Mesothelial cell of epicardium (in vitro differentiated cells): ENCODE results near the gene NAV2. TPM values are rescaled to one million over a fixed set of nuclear protein-coding genes. Genes with fewer than 3 reads are reported as not detected.

Experiments
- DNase-seq, 2 experiments: peaks; one replicate each; pipeline ENCODE4 v3.0.0; 2021; ENCODE audit warnings: low spot score in 2 of 2; ENCODE audit not compliant: unreplicated experiment in 2 of 2
- H3K27ac Mint-ChIP-seq: 2 replicates; pipeline ENCODE4 v1.8.0; 2021; ENCODE audit warnings: mixed read lengths
- H3K27me3 Mint-ChIP-seq: 2 replicates; pipeline ENCODE4 v1.8.0; 2021; ENCODE audit warnings: low read depth, mixed read lengths
- H3K36me3 Mint-ChIP-seq: 2 replicates; pipeline ENCODE4 v1.8.0; 2021; ENCODE audit warnings: mixed read lengths
- H3K4me1 Mint-ChIP-seq: 2 replicates; pipeline ENCODE4 v1.8.0; 2021; ENCODE audit warnings: mixed read lengths
- H3K4me3 Mint-ChIP-seq: 2 replicates; pipeline ENCODE4 v1.8.0; 2021; ENCODE audit warnings: mild to moderate bottlenecking, moderate library complexity, mixed read lengths
- H3K9me3 Mint-ChIP-seq: 2 replicates; pipeline ENCODE4 v1.8.0; 2021; ENCODE audit warnings: mixed read lengths
- total RNA-seq: library from RNA; stranded (reverse); gene quantifications from 3 replicates; pipeline ENCODE4 v1.2.1, GENCODE V29; 2021
- TF ChIP-seq, protein P1 (sequence below): fragments of 200-600 bp; sonication (generic); IDR thresholded peaks from one replicate; pipeline ENCODE4 v1.5.0; 2021; ENCODE audit warnings: antibody characterized with exemption; ENCODE audit not compliant: unreplicated experiment

NAV2 gene
- total RNA-seq, 1 donor from 2014 or later = 69.8 TPM

DNA sequence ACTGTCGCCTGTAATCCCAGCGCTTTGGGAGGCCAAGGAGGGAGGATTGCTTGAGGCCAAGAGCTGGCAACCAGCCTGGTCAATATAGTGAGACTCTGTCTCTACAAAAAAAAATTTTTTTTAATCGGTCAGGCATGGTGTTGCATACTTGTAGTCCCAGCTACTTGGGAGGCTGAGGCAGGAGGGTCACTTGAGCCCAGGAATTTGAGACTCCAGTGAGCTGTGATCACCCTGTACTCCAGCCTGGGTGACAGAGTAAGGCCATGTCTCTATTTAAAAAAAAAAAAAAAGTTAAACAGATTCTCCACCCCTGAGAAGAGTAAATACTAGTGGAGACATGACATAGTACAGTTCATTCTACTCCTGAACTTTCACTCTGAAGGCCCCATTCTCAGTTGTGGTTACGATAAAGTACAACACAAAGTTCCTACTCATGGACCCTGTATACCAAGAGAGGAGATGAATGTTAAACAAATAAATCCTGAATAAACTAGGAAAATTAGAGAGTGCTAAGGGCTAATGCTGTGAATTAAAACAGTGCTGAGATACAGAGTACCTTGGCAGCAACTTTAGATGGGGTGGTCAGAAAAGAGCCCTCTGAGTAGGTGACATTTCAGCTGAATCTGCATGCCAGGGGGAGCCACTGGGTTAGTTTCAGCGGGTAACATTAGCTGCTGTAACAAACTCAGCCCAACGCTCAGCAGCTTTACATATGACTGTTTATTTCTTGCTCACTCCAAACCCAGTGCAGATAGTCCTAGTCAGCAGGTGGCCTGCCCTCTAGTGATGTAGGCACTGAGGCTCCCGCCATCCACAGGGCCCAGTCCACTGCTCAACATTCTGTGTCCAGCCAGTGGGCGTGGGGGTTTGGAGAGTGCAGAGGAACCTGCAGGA, 372.5 kb downstream of the NAV2 start:
- no peak overlapping the region for H3K4me3 Mint-ChIP-seq
- H3K4me1 Mint-ChIP-seq = peaks cover 12% of the 10 kb centered on the region
- H3K36me3 Mint-ChIP-seq = peaks cover 64% of the 10 kb centered on the region
- no peak for DNase-seq
- no peaks in the 10 kb centered on the region for H3K9me3 Mint-ChIP-seq
- no peaks in the 10 kb centered on the region for H3K27me3 Mint-ChIP-seq
- H3K27ac Mint-ChIP-seq = no peak overlapping the region
- TF ChIP-seq, protein P1, sequence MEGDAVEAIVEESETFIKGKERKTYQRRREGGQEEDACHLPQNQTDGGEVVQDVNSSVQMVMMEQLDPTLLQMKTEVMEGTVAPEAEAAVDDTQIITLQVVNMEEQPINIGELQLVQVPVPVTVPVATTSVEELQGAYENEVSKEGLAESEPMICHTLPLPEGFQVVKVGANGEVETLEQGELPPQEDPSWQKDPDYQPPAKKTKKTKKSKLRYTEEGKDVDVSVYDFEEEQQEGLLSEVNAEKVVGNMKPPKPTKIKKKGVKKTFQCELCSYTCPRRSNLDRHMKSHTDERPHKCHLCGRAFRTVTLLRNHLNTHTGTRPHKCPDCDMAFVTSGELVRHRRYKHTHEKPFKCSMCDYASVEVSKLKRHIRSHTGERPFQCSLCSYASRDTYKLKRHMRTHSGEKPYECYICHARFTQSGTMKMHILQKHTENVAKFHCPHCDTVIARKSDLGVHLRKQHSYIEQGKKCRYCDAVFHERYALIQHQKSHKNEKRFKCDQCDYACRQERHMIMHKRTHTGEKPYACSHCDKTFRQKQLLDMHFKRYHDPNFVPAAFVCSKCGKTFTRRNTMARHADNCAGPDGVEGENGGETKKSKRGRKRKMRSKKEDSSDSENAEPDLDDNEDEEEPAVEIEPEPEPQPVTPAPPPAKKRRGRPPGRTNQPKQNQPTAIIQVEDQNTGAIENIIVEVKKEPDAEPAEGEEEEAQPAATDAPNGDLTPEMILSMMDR = no peak

DNA sequence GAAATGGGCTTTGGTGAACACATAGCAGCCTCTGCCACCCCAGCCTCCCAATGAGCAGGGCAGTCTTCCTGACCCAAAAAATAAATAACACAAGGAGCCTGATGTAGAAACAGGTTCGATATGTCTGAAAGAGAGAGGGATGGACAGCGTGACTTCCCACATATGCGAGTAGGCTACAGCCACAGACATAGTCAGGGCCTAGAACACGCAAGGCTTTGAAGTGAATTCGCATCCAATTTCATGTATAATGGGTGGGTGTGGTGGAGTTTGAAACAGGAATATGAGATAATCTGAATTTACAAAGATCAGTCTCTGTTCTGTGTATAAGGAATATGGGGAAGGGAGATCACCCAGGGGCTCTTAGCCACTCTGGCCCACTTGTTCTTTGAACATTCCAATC, 373.3 kb downstream of the NAV2 start:
- no peak for DNase-seq
- TF ChIP-seq, protein P1 = no peak
- Mint-ChIP-seq H3K27ac (no peak overlapping the region), H3K4me1 (peaks cover 12% of the 10 kb centered on the region), H3K4me3 (no peak overlapping the region), H3K9me3 (no peaks in the 10 kb centered on the region), H3K36me3 (peaks cover 58% of the 10 kb centered on the region), H3K27me3 (no peaks in the 10 kb centered on the region)

DNA sequence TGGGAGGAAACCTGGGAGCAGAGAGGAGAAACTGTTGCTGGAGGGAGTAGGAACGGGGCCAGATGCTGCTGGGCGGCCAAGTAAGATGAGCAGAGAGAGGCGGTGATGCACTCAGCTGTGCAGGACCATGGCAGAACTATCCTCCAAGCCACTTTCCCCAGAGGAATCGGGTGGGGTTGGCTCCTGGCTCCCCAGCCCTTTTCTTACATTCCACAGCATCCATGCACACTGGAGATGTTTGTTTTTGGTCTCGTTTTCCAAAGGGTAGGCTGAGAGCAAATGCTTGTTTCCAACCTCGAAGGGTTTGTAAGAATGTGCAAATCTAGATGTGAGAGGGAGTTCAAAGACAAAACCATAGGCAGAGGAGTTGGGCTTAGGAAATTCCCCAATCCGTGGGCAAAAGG, 374.5 kb downstream of the NAV2 start:
- no peak for DNase-seq
- Mint-ChIP-seq H3K27me3 (no peaks in the 10 kb centered on the region), H3K4me1 (peaks cover 10% of the 10 kb centered on the region), H3K4me3 (no peak overlapping the region), H3K27ac (no peak overlapping the region), H3K36me3 (peaks cover 62% of the 10 kb centered on the region), H3K9me3 (no peaks in the 10 kb centered on the region)
- TF ChIP-seq, protein P1 = no peak

DNA sequence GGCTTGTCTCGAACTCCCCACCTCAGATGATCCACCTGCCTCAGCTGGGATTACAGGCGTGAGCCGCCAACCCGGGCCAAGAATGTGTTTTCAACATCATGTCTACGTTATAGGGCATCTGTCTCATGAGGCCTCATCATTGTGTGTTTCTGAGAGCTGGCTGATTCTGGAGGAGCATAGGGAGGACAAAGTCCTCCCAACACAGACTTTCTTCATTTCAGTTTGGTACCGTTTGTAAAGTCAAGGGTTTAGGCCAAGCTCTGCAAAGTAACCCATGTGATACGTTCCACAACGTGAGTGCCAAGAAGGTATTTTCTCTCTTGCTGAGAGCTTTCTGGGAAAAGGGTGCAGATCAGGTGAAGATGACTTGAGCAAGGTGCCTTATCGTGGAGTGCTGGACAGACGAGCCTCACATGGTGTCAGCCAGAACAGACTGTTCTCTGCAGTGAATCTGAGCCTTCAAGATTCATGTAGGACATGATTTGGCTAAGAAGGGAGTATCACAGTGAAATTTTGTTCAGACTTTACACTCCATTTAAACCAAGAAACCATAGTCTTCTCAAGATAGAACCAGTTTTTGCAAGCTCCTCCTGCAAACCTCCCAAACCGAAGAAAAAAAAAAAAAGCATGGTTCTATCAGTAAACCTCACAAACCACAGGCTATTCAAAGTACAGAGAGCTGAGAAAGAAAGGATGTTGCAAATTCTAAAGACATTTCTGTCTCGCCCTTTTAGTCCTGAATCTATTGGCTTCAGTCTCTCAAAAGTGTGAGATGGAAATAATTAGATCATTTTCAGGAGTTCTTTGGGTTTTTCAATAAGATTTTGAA, 376.0 kb downstream of the NAV2 start:
- no peak for DNase-seq
- no peak overlapping the region for H3K4me3 Mint-ChIP-seq
- H3K36me3 Mint-ChIP-seq = peaks cover 60% of the 10 kb centered on the region
- no peaks in the 10 kb centered on the region for H3K27me3 Mint-ChIP-seq
- H3K9me3 Mint-ChIP-seq = no peaks in the 10 kb centered on the region
- TF ChIP-seq, protein P1 = no peak
- no peak overlapping the region for H3K27ac Mint-ChIP-seq
- peaks cover 10% of the 10 kb centered on the region for H3K4me1 Mint-ChIP-seq

DNA sequence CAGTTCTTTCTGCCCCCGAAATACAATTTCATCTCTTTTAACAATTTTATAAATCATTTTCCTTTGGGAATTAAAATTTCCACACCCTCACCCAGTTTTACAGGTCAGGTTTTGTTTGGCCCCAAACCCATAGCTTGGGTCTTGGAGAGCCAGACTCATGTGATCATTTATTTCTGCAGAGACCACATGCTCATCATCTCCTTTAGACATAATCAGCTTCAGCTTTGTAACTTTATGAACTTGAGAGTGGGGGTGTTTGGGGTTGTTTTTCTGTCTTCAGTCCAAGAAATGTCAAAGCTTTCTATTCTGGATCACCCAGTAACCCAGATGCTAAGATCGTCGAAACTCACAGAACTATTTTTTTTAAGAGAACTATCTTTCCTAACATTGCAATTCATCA, 376.7 kb downstream of the NAV2 start:
- Mint-ChIP-seq H3K9me3 (no peaks in the 10 kb centered on the region), H3K36me3 (peaks cover 59% of the 10 kb centered on the region), H3K27me3 (no peaks in the 10 kb centered on the region), H3K27ac (peak overlapping the region; percentile 1), H3K4me1 (peaks cover 10% of the 10 kb centered on the region), H3K4me3 (no peak overlapping the region)
- TF ChIP-seq, protein P1 = no peak
- DNase-seq = no peak
